Measurements from ENCODE around the gene RPSA. TPM values are rescaled to one million over a fixed set of nuclear protein-coding genes. Genes with fewer than 3 reads are reported as not detected.
A peak's percentile ranks its signal among the peaks of the same experiment; 100 is the strongest.
"Not testable (repeated sequence)": the region's sequence is repeated elsewhere in the genome, so short reads cannot be mapped to it uniquely, and the experiment has no call there.

RPSA gene
- total RNA-seq, 1 donor from 2014 or later = 1,061 TPM

DNA sequence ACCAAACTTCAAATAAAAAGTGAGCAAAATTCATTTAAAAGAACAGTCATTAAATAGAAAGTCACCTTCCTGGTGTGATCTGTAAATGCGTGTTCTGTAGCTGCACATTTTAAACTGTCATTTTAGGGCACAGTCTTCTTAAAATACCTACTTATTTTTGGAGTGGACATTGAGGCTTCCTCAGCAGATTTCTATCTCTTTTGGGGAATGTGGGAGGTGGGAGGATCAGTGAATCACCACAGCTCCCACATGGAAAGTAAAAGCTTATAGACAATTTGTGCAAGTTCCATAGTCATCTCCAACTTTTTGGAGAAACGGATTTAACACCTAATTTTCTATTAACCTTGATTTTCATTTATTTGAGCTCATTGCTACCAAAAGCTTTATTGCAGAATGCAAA lies 39.9 kb downstream of the RPSA start:
- Mint-ChIP-seq H3K36me3 (no peaks in the 10 kb centered on the region), H3K9me3 (no peaks in the 10 kb centered on the region), H3K27me3 (ENCODE audit: low read depth) (peaks cover 2% of the 10 kb centered on the region), H3K4me3 (no peak overlapping the region), H3K27ac (no peak overlapping the region), H3K4me1 (peaks cover 2% of the 10 kb centered on the region)
- TF ChIP-seq, protein P1, sequence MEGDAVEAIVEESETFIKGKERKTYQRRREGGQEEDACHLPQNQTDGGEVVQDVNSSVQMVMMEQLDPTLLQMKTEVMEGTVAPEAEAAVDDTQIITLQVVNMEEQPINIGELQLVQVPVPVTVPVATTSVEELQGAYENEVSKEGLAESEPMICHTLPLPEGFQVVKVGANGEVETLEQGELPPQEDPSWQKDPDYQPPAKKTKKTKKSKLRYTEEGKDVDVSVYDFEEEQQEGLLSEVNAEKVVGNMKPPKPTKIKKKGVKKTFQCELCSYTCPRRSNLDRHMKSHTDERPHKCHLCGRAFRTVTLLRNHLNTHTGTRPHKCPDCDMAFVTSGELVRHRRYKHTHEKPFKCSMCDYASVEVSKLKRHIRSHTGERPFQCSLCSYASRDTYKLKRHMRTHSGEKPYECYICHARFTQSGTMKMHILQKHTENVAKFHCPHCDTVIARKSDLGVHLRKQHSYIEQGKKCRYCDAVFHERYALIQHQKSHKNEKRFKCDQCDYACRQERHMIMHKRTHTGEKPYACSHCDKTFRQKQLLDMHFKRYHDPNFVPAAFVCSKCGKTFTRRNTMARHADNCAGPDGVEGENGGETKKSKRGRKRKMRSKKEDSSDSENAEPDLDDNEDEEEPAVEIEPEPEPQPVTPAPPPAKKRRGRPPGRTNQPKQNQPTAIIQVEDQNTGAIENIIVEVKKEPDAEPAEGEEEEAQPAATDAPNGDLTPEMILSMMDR (IDR thresholded peaks at IDR 0.05; ENCODE audit: unreplicated experiment) = no peak
- DNase-seq (ENCODE audit: low spot score in 2 of 2, unreplicated experiment in 2 of 2) = no peak

GRCh38 chr3:39447637-39448483 lies 41.3 kb downstream of the RPSA start:
- TF ChIP-seq, protein P1 (IDR thresholded peaks at IDR 0.05; ENCODE audit: unreplicated experiment) = peak; percentile 84
- peaks cover 2% of the 10 kb centered on the region for H3K27me3 Mint-ChIP-seq (ENCODE audit: low read depth)
- peaks cover 2% of the 10 kb centered on the region for H3K4me1 Mint-ChIP-seq
- no peaks in the 10 kb centered on the region for H3K36me3 Mint-ChIP-seq
- H3K4me3 Mint-ChIP-seq = no peak overlapping the region
- peak; percentile 41 to 73 for DNase-seq (ENCODE audit: low spot score in 2 of 2, unreplicated experiment in 2 of 2)
- H3K27ac Mint-ChIP-seq = no peak overlapping the region
- no peaks in the 10 kb centered on the region for H3K9me3 Mint-ChIP-seq

- DNase-seq (ENCODE audit: low spot score in 2 of 2, unreplicated experiment in 2 of 2) = no peak
- Mint-ChIP-seq H3K4me1 (peaks cover 2% of the 10 kb centered on the region), H3K4me3 (no peak overlapping the region), H3K27me3 (ENCODE audit: low read depth) (no peaks in the 10 kb centered on the region), H3K9me3 (no peaks in the 10 kb centered on the region), H3K36me3 (no peaks in the 10 kb centered on the region), H3K27ac (no peak overlapping the region)
- TF ChIP-seq, protein P1 (IDR thresholded peaks at IDR 0.05; ENCODE audit: unreplicated experiment) = no peak
Observed at GRCh38 chr3:39448506-39449233, 42.1 kb downstream of the RPSA start.

DNA sequence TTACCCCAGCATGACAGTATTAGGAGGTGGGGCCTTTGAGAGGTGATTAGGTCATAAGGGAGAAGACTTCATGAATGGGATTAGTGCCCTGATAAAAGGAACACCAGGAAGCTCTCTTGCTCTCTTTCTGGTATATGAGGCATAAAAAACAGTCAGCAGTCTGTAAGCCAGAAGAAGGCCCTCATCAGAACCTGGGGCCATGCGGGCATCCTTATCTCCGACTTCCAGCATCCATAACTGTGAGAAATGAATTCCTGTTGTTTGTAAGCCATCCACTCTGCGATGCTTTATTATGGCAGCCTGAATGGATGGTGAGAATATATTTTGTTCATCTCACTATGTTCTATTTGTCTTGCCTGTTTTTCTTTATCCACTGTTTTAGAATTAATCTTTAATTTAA lies 43.3 kb downstream of the RPSA start:
- no peak overlapping the region for H3K27ac Mint-ChIP-seq
- no peaks in the 10 kb centered on the region for H3K9me3 Mint-ChIP-seq
- TF ChIP-seq, protein P1 (IDR thresholded peaks at IDR 0.05; ENCODE audit: unreplicated experiment) = no peak
- DNase-seq (ENCODE audit: low spot score in 2 of 2, unreplicated experiment in 2 of 2) = no peak
- H3K4me1 Mint-ChIP-seq = peaks cover 7% of the 10 kb centered on the region
- peaks cover 4% of the 10 kb centered on the region for H3K27me3 Mint-ChIP-seq (ENCODE audit: low read depth)
- no peaks in the 10 kb centered on the region for H3K36me3 Mint-ChIP-seq
- H3K4me3 Mint-ChIP-seq = no peak overlapping the region

- Mint-ChIP-seq H3K4me1 (peaks cover 5% of the 10 kb centered on the region), H3K36me3 (no peaks in the 10 kb centered on the region), H3K27ac (no peak overlapping the region), H3K9me3 (no peaks in the 10 kb centered on the region), H3K4me3 (no peak overlapping the region), H3K27me3 (ENCODE audit: low read depth) (peaks cover 4% of the 10 kb centered on the region)
- TF ChIP-seq, protein P1 (IDR thresholded peaks at IDR 0.05; ENCODE audit: unreplicated experiment) = no peak
- DNase-seq (ENCODE audit: low spot score in 2 of 2, unreplicated experiment in 2 of 2) = no peak
Observed at GRCh38 chr3:39453134-39453533, 46.6 kb downstream of the RPSA start.

DNA sequence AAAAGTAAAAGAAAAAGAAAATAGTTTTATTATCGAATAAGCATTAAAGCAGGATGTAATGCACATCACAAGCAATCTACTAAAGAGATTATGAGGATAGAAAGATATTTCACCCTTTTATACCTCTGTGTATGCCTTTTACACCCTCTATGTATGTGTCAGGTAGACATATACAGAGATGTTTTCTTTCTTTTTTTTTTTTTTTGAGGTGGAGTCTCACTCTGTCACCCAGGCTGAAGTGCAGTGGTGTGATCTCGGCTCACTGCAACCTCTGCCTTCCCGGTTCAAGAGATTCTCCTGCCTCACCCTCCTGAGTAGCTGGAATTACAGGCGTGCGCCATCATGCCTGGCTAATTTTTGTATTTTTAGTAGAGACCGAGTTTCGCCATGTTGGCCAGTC lies 47.4 kb downstream of the RPSA start:
- not testable (repeated sequence) for DNase-seq (ENCODE audit: low spot score in 2 of 2, unreplicated experiment in 2 of 2); H3K27ac Mint-ChIP-seq; H3K27me3 Mint-ChIP-seq (ENCODE audit: low read depth); H3K4me3 Mint-ChIP-seq; H3K9me3 Mint-ChIP-seq; H3K36me3 Mint-ChIP-seq; H3K4me1 Mint-ChIP-seq
